ENCODE data around the gene OCEL1. TPM values are rescaled to one million over a fixed set of nuclear protein-coding genes. Genes with fewer than 3 reads are reported as not detected.
A peak's percentile ranks its signal among the peaks of the same experiment; 100 is the strongest.
"Not testable (repeated sequence)": the region's sequence is repeated elsewhere in the genome, so short reads cannot be mapped to it uniquely, and the experiment has no call there.

OCEL1 gene
- total RNA-seq, 2 donors from 2014 or later = 21.6 to 26.2 TPM

DNA sequence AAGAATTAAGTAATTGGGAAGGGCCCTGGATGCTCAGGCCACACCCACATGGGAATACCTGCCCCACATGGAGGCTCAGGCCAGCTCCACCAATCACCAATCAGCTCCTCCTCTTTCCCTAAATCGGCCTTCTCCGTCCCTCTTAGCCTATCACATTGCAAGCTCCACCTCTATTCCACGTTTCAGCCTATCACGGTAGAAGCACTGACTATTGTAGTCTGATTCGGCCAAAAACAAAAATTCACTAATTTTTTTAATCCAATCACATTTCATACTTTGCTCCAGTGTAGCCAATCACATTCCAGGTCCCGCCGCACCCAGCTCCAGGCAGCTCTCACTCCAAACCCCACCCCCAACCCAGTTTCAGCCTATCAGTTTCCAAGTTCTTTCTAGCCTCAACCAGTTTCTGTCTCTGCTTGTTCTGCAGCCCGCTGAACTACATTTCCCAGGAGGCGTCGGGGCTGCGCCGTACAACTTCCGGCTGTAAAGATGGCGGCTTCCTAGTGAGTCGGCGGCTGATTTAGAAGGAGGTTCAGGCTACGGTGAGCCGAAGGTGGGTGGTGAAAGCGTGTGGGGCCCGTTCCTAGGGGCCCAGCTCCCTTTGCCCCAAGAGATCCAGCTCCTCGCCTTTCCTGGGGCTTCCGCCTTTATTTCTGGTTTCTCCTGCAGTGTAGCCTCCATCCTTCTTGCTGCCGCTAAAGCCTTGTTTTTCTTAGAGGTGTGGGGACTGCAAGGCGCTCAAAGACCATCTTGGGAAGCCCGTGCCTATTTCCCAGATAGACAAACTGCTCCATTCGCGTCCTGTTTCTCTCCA, 41.2 kb downstream of the OCEL1 start, which contains the start of gene BABAM1:
Gene BABAM1 (plus strand): TSS at position 469 of the 814 bp plus-strand sequence. CDS start 1,364 bp downstream, outside the sequence.
- peak; percentile 98 for DNase-seq (ENCODE audit: low spot score)
- Histone ChIP-seq H3K36me3 (no peaks in the 10 kb centered on the region), H3K4me1 (replicated peaks) (no peaks in the 10 kb centered on the region), H3K27me3 (replicated peaks; ENCODE audit: insufficient read depth) (no peaks in the 10 kb centered on the region), H3K4me3 (peak within 1 kb of the TSS; percentile 64 to 81), H3K9me3 (no peaks in the 10 kb centered on the region), H3K27ac (peak within 1 kb of the TSS; percentile 66 to 70)
- under 1% methylated on average over 27 of the region's 27 CpGs for WGBS
- peak; percentile 99 for TF ChIP-seq POLR2AphosphoS5 (IDR thresholded peaks at IDR 0.05)
- peak; percentile 16 for TF ChIP-seq POLR2A (IDR thresholded peaks at IDR 0.05)
- TF ChIP-seq, protein P1, sequence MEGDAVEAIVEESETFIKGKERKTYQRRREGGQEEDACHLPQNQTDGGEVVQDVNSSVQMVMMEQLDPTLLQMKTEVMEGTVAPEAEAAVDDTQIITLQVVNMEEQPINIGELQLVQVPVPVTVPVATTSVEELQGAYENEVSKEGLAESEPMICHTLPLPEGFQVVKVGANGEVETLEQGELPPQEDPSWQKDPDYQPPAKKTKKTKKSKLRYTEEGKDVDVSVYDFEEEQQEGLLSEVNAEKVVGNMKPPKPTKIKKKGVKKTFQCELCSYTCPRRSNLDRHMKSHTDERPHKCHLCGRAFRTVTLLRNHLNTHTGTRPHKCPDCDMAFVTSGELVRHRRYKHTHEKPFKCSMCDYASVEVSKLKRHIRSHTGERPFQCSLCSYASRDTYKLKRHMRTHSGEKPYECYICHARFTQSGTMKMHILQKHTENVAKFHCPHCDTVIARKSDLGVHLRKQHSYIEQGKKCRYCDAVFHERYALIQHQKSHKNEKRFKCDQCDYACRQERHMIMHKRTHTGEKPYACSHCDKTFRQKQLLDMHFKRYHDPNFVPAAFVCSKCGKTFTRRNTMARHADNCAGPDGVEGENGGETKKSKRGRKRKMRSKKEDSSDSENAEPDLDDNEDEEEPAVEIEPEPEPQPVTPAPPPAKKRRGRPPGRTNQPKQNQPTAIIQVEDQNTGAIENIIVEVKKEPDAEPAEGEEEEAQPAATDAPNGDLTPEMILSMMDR (IDR thresholded peaks at IDR 0.05) = peak in 1 of 4 experiments; percentile 8
- intact Hi-C loops (cut with DNase I) = loop anchor here (2.0 kb wide), 1 partner anchor 20 kb away; no protein-coding TSS in a partner anchor

DNA sequence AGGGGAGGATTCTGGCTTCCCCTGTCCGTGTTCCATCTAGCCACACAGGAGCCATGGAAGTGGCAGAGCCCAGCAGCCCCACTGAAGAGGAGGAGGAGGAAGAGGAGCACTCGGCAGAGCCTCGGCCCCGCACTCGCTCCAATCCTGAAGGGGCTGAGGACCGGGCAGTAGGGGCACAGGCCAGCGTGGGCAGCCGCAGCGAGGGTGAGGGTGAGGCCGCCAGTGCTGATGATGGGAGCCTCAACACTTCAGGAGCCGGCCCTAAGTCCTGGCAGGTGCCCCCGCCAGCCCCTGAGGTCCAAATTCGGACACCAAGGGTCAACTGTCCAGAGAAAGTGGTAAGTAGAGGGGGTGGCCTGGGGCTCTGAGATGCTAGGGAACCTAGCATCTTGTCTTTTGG, 42.7 kb downstream of the OCEL1 start:
- intact Hi-C loops (cut with DNase I) = no loop called here
- Histone ChIP-seq H3K4me3 (no peak overlapping the region), H3K27ac (no peak overlapping the region), H3K9me3 (no peaks in the 10 kb centered on the region), H3K27me3 (replicated peaks; ENCODE audit: insufficient read depth) (no peaks in the 10 kb centered on the region), H3K36me3 (no peaks in the 10 kb centered on the region), H3K4me1 (replicated peaks) (no peaks in the 10 kb centered on the region)
- WGBS = 93% methylated on average over 13 of the region's 13 CpGs
- TF ChIP-seq, protein P1 (IDR thresholded peaks at IDR 0.05) = no peak
- TF ChIP-seq POLR2AphosphoS5 (IDR thresholded peaks at IDR 0.05) = no peak
- TF ChIP-seq POLR2A (IDR thresholded peaks at IDR 0.05) = no peak
- no peak for DNase-seq (ENCODE audit: low spot score)

DNA sequence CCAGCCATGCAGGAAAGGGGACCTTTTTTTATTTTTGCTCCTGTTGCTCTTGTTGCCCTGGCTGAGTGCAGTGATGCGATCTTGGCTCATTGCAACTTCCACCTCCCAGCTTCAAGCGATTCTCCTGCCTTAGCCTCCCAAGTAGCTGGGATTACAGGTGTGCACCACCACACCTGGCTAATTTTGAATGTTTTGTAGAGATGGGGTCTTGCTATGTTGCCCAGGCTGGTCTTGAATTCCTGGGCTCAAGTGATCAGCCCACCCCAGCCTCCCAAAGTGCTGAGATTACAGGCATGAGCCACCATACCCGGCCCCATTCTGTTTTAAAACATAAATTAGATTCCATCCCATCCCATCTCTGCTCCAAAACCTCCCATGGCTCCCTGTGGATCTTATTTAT, 48.9 kb downstream of the OCEL1 start:
- WGBS = 95% methylated on average over 3 of the region's 3 CpGs

GRCh38 chr19:17275441-17276175, 49.6 kb downstream of the OCEL1 start:
- WGBS = 94% methylated on average over 19 of the region's 19 CpGs
- no peak overlapping the region for H3K4me3 ChIP-seq
- TF ChIP-seq, protein P1 (IDR thresholded peaks at IDR 0.05) = no peak
- TF ChIP-seq POLR2A (IDR thresholded peaks at IDR 0.05) = no peak
- TF ChIP-seq POLR2AphosphoS5 (IDR thresholded peaks at IDR 0.05) = no peak
- intact Hi-C loops (cut with DNase I) = no loop called here
- no peak for DNase-seq (ENCODE audit: low spot score)
- H3K27ac ChIP-seq = no peak overlapping the region
- peaks cover 0 to 10% of the 10 kb centered on the region in 2 donors for H3K36me3 ChIP-seq
- no peaks in the 10 kb centered on the region for H3K9me3 ChIP-seq
- H3K27me3 ChIP-seq (replicated peaks; ENCODE audit: insufficient read depth) = no peaks in the 10 kb centered on the region
- H3K4me1 ChIP-seq (replicated peaks) = no peaks in the 10 kb centered on the region

More for the DNA sequence above, 48.9 kb downstream of the OCEL1 start:
- H3K9me3 ChIP-seq; DNase-seq (ENCODE audit: low spot score); H3K27ac ChIP-seq; H3K4me3 ChIP-seq; intact Hi-C loops (cut with DNase I); H3K27me3 ChIP-seq (replicated peaks; ENCODE audit: insufficient read depth); H3K36me3 ChIP-seq; H3K4me1 ChIP-seq (replicated peaks): not testable (repeated sequence)

Other genes starting within 250 kb of the OCEL1 start
- gene CPAMD8, start 199.4 kb upstream of the OCEL1 start, total RNA-seq = 100 to 1,000 TPM; 134 to 216 TPM
- 10 to 100 TPM in 1 of 2 donors, 1 to 10 TPM in 1; 6.5 to 15.3 TPM for gene HAUS8, start 150.8 kb upstream of the OCEL1 start, total RNA-seq
- gene MYO9B, start 150.4 kb upstream of the OCEL1 start, total RNA-seq = 100 to 1,000 TPM in 1 of 2 donors, 10 to 100 TPM in 1; 50.9 to 208 TPM
- gene USE1, start 10.9 kb upstream of the OCEL1 start, total RNA-seq = 10 to 100 TPM; 24.5 to 30.3 TPM
- 100 to 1,000 TPM in 1 of 2 donors, 10 to 100 TPM in 1; 91.7 to 108 TPM for gene NR2F6, start 19.7 kb downstream of the OCEL1 start, total RNA-seq
- 1 to 10 TPM; 3.5 to 8.4 TPM for gene USHBP1, start 38.5 kb downstream of the OCEL1 start, total RNA-seq
- gene BABAM1, start 41.2 kb downstream of the OCEL1 start, total RNA-seq = 10 to 100 TPM; 80.0 to 81.6 TPM
- 1 to 10 TPM in 1 of 2 donors, under 1 TPM in 1; 0.64 to 1.2 TPM for gene ANKLE1, start 55.7 kb downstream of the OCEL1 start, total RNA-seq
- gene ABHD8, start 77.2 kb downstream of the OCEL1 start, total RNA-seq = 10 to 100 TPM; 20.1 to 21.6 TPM
- 100 to 1,000 TPM; 157 to 169 TPM for gene MRPL34, start 79.6 kb downstream of the OCEL1 start, total RNA-seq
- gene DDA1, start 83.3 kb downstream of the OCEL1 start, total RNA-seq = 10 to 100 TPM in 1 of 2 donors, 1 to 10 TPM in 1; 9.6 to 18.6 TPM
- gene ANO8, start 108.6 kb downstream of the OCEL1 start, total RNA-seq = 10 to 100 TPM in 1 of 2 donors, 1 to 10 TPM in 1; 9.8 to 10.1 TPM
- gene GTPBP3, start 111.3 kb downstream of the OCEL1 start, total RNA-seq = 10 to 100 TPM; 42.4 to 67.0 TPM
- 10 to 100 TPM; 33.5 to 35.4 TPM for gene PLVAP, start 151.1 kb downstream of the OCEL1 start, total RNA-seq
- gene CCDC194, start 168.0 kb downstream of the OCEL1 start, total RNA-seq = not detected
- gene BST2, start 179.4 kb downstream of the OCEL1 start, total RNA-seq = 10 to 100 TPM; 32.7 to 75.3 TPM
- 10 to 100 TPM; 71.2 to 75.7 TPM for gene MVB12A, start 193.8 kb downstream of the OCEL1 start, total RNA-seq
- 1 to 10 TPM; 1.4 to 1.7 TPM for gene TMEM221, start 222.4 kb downstream of the OCEL1 start, total RNA-seq
- gene NXNL1, start 234.7 kb downstream of the OCEL1 start, total RNA-seq = not detected
- 10 to 100 TPM; 73.3 to 78.7 TPM for gene SLC27A1, start 244.3 kb downstream of the OCEL1 start, total RNA-seq